OCI-LY3 (cell line): Measurements from ENCODE around the gene GMIP.

Experiments used
- H2AFZ ChIP-seq: fragments of 200-600, 300-600 bp; shearing (Covaris generic); 2 replicates; pipeline ENCODE4 v1.6.0; 2014; ENCODE audit warnings: antibody characterized with exemption, low read depth, low read length
- H3K27ac ChIP-seq: fragments of 200-600, 300-600 bp; sonication (generic); 2 replicates; pipeline ENCODE4 v1.5.1; 2014; ENCODE audit warnings: mild to moderate bottlenecking, low read length, moderate library complexity, mixed read lengths
- H3K27me3 ChIP-seq: fragments of 200-600, 300-600 bp; sonication (generic); 2 replicates; pipeline ENCODE4 v1.6.1; 2014; ENCODE audit warnings: low read depth, low read length, mixed read lengths
- H3K36me3 ChIP-seq: fragments of 200-600, 300-600 bp; sonication (generic); replicated peaks from 2 replicates; pipeline ENCODE3; 2014; ENCODE audit warnings: low read depth, low read length, mixed read lengths
- H3K4me1 ChIP-seq: fragments of 300-600, 200-600 bp; sonication (generic); 2 replicates; pipeline ENCODE4 v1.6.1; 2014; ENCODE audit warnings: low read length, mixed read lengths
- H3K4me2 ChIP-seq: fragments of 200-600, 300-600 bp; sonication (generic); 2 replicates; pipeline ENCODE4 v1.6.1; 2014; ENCODE audit warnings: low read length, mixed read lengths
- H3K4me3 ChIP-seq: fragments of 300-600, 200-600 bp; sonication (generic); 2 replicates; pipeline ENCODE4 v1.5.1; 2014; ENCODE audit warnings: antibody characterized with exemption, mild to moderate bottlenecking, low read length, moderate library complexity
- H3K79me2 ChIP-seq: fragments of 300-600, 200-600 bp; shearing (Covaris generic); 2 replicates; pipeline ENCODE4 v1.6.1; 2014; ENCODE audit warnings: mild to moderate bottlenecking, low read length, mixed read lengths
- H3K9ac ChIP-seq: fragments of 300-600, 200-600 bp; shearing (Covaris generic); 2 replicates; pipeline ENCODE4 v1.6.0; 2014; ENCODE audit warnings: mild to moderate bottlenecking, low read length, moderate library complexity
- H3K9me3 ChIP-seq: fragments of 200-600, 300-600 bp; shearing (Covaris generic); 2 replicates; pipeline ENCODE4 v1.6.1; 2014; ENCODE audit warnings: low read length, mixed read lengths; ENCODE audit not compliant: insufficient read depth
- H4K20me1 ChIP-seq: fragments of 200-600, 300-600 bp; sonication (generic); 2 replicates; pipeline ENCODE4 v1.6.1; 2016; ENCODE audit warnings: low read length, mixed read lengths; ENCODE audit not compliant: insufficient read depth
- CTCF ChIP-seq: fragments of 200-600, 300-600 bp; sonication (generic); IDR thresholded peaks from 2 replicates; pipeline ENCODE4 v1.5.1; 2014; ENCODE audit warnings: antibody characterized with exemption, low read length, low read depth
- EZH2phosphoT487 ChIP-seq: fragments of 200-600 bp; shearing (Covaris generic); IDR thresholded peaks from 2 replicates; pipeline ENCODE4 v1.6.1; 2018; ENCODE audit warnings: antibody characterized with exemption, mixed run types, low read depth

GMIP gene

GRCh38 chr19:19619181-19619848, 24.1 kb downstream of the GMIP start:
- Histone ChIP-seq H3K9me3 (no peaks in the 10 kb centered on the region), H3K27ac (no peak overlapping the region), H3K4me3 (no peak overlapping the region), H3K27me3 (no peaks in the 10 kb centered on the region), H4K20me1 (no peaks in the 10 kb centered on the region), H2AFZ (no peak overlapping the region), H3K9ac (no peak overlapping the region), H3K36me3 (peaks cover 1% of the 10 kb centered on the region), H3K4me1 (no peaks in the 10 kb centered on the region), H3K79me2 (no peaks in the 10 kb centered on the region), H3K4me2 (no peak overlapping the region)
- no peak for TF ChIP-seq EZH2phosphoT487
- TF ChIP-seq CTCF, result no peak

- Histone ChIP-seq H3K27me3 (no peaks in the 10 kb centered on the region), H3K36me3 (no peaks in the 10 kb centered on the region), H4K20me1 (no peaks in the 10 kb centered on the region), H3K9ac (no peak within 1 kb of the TSS), H3K4me2 (no peak within 1 kb of the TSS), H3K9me3 (no peaks in the 10 kb centered on the region), H3K27ac (no peak within 1 kb of the TSS), H3K4me3 (no peak within 1 kb of the TSS), H3K4me1 (no peaks in the 10 kb centered on the region), H3K79me2 (no peaks in the 10 kb centered on the region), H2AFZ (no peak within 1 kb of the TSS)
- no peak for TF ChIP-seq EZH2phosphoT487
Observed at GRCh38 chr19:19618219-19619051, 25.0 kb downstream of the GMIP start, which contains the start of gene PBX4. Gene PBX4 (minus strand): TSS chr19:19618687. CDS start chr19:19618629, 58 bp downstream.

- Histone ChIP-seq H3K79me2 (no peaks in the 10 kb centered on the region), H3K4me3 (no peak overlapping the region), H3K4me1 (no peaks in the 10 kb centered on the region), H3K4me2 (no peak overlapping the region), H3K27me3 (no peaks in the 10 kb centered on the region), H4K20me1 (no peaks in the 10 kb centered on the region), H3K9me3 (no peaks in the 10 kb centered on the region), H3K27ac (no peak overlapping the region), H3K9ac (no peak overlapping the region), H2AFZ (no peak overlapping the region), H3K36me3 (no peaks in the 10 kb centered on the region)
- TF ChIP-seq CTCF (no peak), EZH2phosphoT487 (no peak)
Observed at GRCh38 chr19:19615086-19615485, 28.4 kb downstream of the GMIP start.

GRCh38 chr19:19613506-19613905, 30.0 kb downstream of the GMIP start:
- no peaks in the 10 kb centered on the region for H3K79me2 ChIP-seq
- H3K4me1 ChIP-seq, result no peaks in the 10 kb centered on the region
- H3K27ac ChIP-seq, result no peak overlapping the region
- no peaks in the 10 kb centered on the region for H3K27me3 ChIP-seq
- no peak overlapping the region for H3K4me3 ChIP-seq
- no peaks in the 10 kb centered on the region for H3K36me3 ChIP-seq
- no peak overlapping the region for H3K9ac ChIP-seq
- no peaks in the 10 kb centered on the region for H3K9me3 ChIP-seq
- TF ChIP-seq CTCF (no peak), EZH2phosphoT487 (no peak)
- no peaks in the 10 kb centered on the region for H4K20me1 ChIP-seq
- no peak overlapping the region for H2AFZ ChIP-seq
- H3K4me2 ChIP-seq, result no peak overlapping the region
